GM23338 (cell line): ENCODE measurements around the gene APOL6. TPM values are rescaled to one million over a fixed set of nuclear protein-coding genes. Genes with fewer than 3 reads are reported as not detected.

Source experiments
- ATAC-seq: fragments of 200-7000 bp; cut with Tn5 transposase; 3 replicates; pipeline ENCODE4 v1.9.1; 2020
- DNase-seq: peaks from one replicate; pipeline ENCODE4 v3.0.0-alpha.2; 2015; ENCODE audit warnings: low spot score
- H2AFZ ChIP-seq: fragments of 200-600 bp; sonication (generic); 2 replicates; pipeline ENCODE4 v1.8.0; 2016; ENCODE audit warnings: antibody characterized with exemption, mild to moderate bottlenecking, moderate library complexity
- H3F3A ChIP-seq: fragments of 200-600 bp; sonication (generic); replicated peaks from 2 replicates; pipeline ENCODE4 v1.8.0; 2017; ENCODE audit warnings: antibody characterized with exemption, mixed run types, low read depth
- H3K27ac ChIP-seq: fragments of 200-600 bp; sonication (generic); 2 replicates; pipeline ENCODE4 v1.6.1; 2016; ENCODE audit warnings: low read depth
- H3K27me3 ChIP-seq: fragments of 200-600 bp; sonication (generic); 2 replicates; pipeline ENCODE4 v1.8.0; 2016; ENCODE audit warnings: mild to moderate bottlenecking, mixed run types, moderate library complexity; ENCODE audit not compliant: insufficient read depth
- H3K36me3 ChIP-seq: fragments of 200-600 bp; sonication (generic); 2 replicates; pipeline ENCODE4 v1.8.0; 2016; ENCODE audit warnings: mild to moderate bottlenecking; ENCODE audit not compliant: insufficient read depth
- H3K4me1 ChIP-seq: fragments of 200-600 bp; sonication (generic); 2 replicates; pipeline ENCODE4 v1.8.0; 2016; ENCODE audit warnings: mild to moderate bottlenecking, moderate library complexity; ENCODE audit not compliant: insufficient read depth
- H3K4me2 ChIP-seq: fragments of 200-600 bp; sonication (generic); 2 replicates; pipeline ENCODE4 v1.7.1; 2017; ENCODE audit warnings: mixed run types
- H3K4me3 ChIP-seq: fragments of 200-600 bp; sonication (generic); 2 replicates; pipeline ENCODE4 v1.6.1; 2016; ENCODE audit warnings: mixed run types
- H3K79me2 ChIP-seq: fragments of 200-600 bp; sonication (generic); replicated peaks from 2 replicates; pipeline ENCODE4 v1.8.0; 2017; ENCODE audit warnings: mild to moderate bottlenecking; ENCODE audit not compliant: insufficient read depth
- H3K9me2 ChIP-seq: fragments of 200-600 bp; sonication (generic); 2 replicates; pipeline ENCODE4 v1.8.0; 2017; ENCODE audit not compliant: insufficient read depth
- H4K20me1 ChIP-seq: fragments of 200-600 bp; sonication (generic); replicated peaks from 2 replicates; pipeline ENCODE4 v1.8.0; 2017; ENCODE audit warnings: mild to moderate bottlenecking; ENCODE audit not compliant: insufficient read depth
- H3K27ac Mint-ChIP-seq: 2 replicates; pipeline ENCODE4 v1.8.0; 2020; ENCODE audit warnings: inconsistent platforms, mild to moderate bottlenecking, moderate library complexity, mixed read lengths
- H3K27me3 Mint-ChIP-seq: 3 replicates; pipeline ENCODE4 v1.8.0; 2022; ENCODE audit warnings: low read depth, mild to moderate bottlenecking, moderate library complexity, mixed read lengths, inconsistent platforms; ENCODE audit not compliant: insufficient read depth, poor library complexity
- H3K36me3 Mint-ChIP-seq: 3 replicates; pipeline ENCODE4 v1.8.0; 2021; ENCODE audit warnings: low read depth, mild to moderate bottlenecking, inconsistent platforms, moderate library complexity, mixed read lengths
- H3K4me1 Mint-ChIP-seq: 3 replicates; pipeline ENCODE4 v1.8.0; 2020; ENCODE audit warnings: mild to moderate bottlenecking, inconsistent platforms, mixed read lengths
- H3K4me3 Mint-ChIP-seq: 3 replicates; pipeline ENCODE4 v1.8.0; 2021; ENCODE audit warnings: moderate library complexity, mild to moderate bottlenecking, inconsistent platforms, mixed read lengths
- H3K9me3 Mint-ChIP-seq: 3 replicates; pipeline ENCODE4 v1.8.0; 2020; ENCODE audit warnings: moderate library complexity, mild to moderate bottlenecking, inconsistent platforms, mixed read lengths
- CREB1 ChIP-seq: fragments of 250-450 bp; sonication (Bioruptor Pico); IDR thresholded peaks from 2 replicates; pipeline ENCODE4 v1.5.0; 2020; ENCODE audit warnings: low read depth, mild to moderate bottlenecking, moderate library complexity
- JUNB ChIP-seq: IDR thresholded peaks from one replicate; pipeline ENCODE4 v1.6.1; 2016; ENCODE audit warnings: antibody characterized with exemption; ENCODE audit not compliant: unreplicated experiment
- polyA plus RNA-seq: library from polyadenylated mRNA; unstranded; fragments of >200 nt; fragmentation: Nextera tagmentation; extraction: Ambion mirVana; gene quantifications from 2 replicates; pipeline ENCODE4 v1.2.1, GENCODE V29; 2016
- total RNA-seq: library from RNA; depleted of rRNA; stranded (reverse); fragments of >200 nt; shearing (Covaris generic); gene quantifications from 2 replicates; pipeline ENCODE4 v1.2.3, GENCODE V29; 2014
- TF ChIP-seq, protein P1 (sequence below): fragments of 250-450 bp; sonication (Bioruptor Pico); IDR thresholded peaks from 2 replicates; pipeline ENCODE4 v1.5.0; 2020; ENCODE audit warnings: mild to moderate bottlenecking, moderate library complexity
- TF ChIP-seq, protein P2 (sequence below): IDR thresholded peaks from one replicate; pipeline ENCODE4 v1.6.1; 2018; ENCODE audit warnings: antibody characterized with exemption; ENCODE audit not compliant: unreplicated experiment

Gene APOL6
- total and polyA plus RNA-seq, 2 experiments from 2014 or later: 0.10 to 0.14 TPM

DNA sequence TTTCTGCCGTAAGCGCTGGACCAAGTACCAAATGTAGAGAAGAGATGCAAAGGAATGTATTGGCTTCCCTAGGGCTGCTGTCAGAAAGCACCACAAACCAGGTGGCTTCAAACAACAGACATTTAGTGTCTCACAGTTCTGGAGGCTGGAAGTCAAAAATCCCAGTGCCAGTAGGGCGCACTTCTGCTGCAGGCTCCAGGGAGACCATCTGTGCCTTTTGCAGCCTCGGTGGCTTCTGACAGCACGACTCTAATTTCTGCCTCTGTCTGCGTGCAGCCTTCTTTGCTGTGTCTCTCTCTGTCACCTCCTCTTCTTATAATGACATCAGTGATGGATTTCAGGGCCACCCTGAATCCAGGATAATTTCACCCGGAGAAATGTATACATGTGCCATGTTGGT is 2.8 kb downstream of the APOL6 start (continued):
- TF ChIP-seq, protein P1, sequence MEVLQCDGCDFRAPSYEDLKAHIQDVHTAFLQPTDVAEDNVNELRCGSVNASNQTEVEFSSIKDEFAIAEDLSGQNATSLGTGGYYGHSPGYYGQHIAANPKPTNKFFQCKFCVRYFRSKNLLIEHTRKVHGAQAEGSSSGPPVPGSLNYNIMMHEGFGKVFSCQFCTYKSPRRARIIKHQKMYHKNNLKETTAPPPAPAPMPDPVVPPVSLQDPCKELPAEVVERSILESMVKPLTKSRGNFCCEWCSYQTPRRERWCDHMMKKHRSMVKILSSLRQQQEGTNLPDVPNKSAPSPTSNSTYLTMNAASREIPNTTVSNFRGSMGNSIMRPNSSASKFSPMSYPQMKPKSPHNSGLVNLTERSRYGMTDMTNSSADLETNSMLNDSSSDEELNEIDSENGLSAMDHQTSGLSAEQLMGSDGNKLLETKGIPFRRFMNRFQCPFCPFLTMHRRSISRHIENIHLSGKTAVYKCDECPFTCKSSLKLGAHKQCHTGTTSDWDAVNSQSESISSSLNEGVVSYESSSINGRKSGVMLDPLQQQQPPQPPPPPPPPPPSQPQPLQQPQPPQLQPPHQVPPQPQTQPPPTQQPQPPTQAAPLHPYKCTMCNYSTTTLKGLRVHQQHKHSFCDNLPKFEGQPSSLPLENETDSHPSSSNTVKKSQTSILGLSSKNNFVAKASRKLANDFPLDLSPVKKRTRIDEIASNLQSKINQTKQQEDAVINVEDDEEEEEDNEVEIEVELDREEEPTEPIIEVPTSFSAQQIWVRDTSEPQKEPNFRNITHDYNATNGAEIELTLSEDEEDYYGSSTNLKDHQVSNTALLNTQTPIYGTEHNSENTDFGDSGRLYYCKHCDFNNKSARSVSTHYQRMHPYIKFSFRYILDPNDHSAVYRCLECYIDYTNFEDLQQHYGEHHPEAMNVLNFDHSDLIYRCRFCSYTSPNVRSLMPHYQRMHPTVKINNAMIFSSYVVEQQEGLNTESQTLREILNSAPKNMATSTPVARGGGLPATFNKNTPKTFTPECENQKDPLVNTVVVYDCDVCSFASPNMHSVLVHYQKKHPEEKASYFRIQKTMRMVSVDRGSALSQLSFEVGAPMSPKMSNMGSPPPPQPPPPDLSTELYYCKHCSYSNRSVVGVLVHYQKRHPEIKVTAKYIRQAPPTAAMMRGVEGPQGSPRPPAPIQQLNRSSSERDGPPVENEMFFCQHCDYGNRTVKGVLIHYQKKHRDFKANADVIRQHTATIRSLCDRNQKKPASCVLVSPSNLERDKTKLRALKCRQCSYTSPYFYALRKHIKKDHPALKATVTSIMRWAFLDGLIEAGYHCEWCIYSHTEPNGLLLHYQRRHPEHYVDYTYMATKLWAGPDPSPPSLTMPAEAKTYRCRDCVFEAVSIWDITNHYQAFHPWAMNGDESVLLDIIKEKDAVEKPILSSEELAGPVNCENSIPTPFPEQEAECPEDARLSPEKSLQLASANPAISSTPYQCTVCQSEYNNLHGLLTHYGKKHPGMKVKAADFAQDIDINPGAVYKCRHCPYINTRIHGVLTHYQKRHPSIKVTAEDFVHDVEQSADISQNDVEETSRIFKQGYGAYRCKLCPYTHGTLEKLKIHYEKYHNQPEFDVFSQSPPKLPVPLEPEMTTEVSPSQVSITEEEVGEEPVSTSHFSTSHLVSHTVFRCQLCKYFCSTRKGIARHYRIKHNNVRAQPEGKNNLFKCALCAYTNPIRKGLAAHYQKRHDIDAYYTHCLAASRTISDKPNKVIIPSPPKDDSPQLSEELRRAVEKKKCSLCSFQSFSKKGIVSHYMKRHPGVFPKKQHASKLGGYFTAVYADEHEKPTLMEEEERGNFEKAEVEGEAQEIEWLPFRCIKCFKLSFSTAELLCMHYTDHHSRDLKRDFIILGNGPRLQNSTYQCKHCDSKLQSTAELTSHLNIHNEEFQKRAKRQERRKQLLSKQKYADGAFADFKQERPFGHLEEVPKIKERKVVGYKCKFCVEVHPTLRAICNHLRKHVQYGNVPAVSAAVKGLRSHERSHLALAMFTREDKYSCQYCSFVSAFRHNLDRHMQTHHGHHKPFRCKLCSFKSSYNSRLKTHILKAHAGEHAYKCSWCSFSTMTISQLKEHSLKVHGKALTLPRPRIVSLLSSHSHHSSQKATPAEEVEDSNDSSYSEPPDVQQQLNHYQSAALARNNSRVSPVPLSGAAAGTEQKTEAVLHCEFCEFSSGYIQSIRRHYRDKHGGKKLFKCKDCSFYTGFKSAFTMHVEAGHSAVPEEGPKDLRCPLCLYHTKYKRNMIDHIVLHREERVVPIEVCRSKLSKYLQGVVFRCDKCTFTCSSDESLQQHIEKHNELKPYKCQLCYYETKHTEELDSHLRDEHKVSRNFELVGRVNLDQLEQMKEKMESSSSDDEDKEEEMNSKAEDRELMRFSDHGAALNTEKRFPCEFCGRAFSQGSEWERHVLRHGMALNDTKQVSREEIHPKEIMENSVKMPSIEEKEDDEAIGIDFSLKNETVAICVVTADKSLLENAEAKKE (CRISPR knock-in tag): no peak
- TF ChIP-seq, protein P2, sequence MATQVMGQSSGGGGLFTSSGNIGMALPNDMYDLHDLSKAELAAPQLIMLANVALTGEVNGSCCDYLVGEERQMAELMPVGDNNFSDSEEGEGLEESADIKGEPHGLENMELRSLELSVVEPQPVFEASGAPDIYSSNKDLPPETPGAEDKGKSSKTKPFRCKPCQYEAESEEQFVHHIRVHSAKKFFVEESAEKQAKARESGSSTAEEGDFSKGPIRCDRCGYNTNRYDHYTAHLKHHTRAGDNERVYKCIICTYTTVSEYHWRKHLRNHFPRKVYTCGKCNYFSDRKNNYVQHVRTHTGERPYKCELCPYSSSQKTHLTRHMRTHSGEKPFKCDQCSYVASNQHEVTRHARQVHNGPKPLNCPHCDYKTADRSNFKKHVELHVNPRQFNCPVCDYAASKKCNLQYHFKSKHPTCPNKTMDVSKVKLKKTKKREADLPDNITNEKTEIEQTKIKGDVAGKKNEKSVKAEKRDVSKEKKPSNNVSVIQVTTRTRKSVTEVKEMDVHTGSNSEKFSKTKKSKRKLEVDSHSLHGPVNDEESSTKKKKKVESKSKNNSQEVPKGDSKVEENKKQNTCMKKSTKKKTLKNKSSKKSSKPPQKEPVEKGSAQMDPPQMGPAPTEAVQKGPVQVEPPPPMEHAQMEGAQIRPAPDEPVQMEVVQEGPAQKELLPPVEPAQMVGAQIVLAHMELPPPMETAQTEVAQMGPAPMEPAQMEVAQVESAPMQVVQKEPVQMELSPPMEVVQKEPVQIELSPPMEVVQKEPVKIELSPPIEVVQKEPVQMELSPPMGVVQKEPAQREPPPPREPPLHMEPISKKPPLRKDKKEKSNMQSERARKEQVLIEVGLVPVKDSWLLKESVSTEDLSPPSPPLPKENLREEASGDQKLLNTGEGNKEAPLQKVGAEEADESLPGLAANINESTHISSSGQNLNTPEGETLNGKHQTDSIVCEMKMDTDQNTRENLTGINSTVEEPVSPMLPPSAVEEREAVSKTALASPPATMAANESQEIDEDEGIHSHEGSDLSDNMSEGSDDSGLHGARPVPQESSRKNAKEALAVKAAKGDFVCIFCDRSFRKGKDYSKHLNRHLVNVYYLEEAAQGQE: no peak
- TF ChIP-seq JUNB: no peak

DNA sequence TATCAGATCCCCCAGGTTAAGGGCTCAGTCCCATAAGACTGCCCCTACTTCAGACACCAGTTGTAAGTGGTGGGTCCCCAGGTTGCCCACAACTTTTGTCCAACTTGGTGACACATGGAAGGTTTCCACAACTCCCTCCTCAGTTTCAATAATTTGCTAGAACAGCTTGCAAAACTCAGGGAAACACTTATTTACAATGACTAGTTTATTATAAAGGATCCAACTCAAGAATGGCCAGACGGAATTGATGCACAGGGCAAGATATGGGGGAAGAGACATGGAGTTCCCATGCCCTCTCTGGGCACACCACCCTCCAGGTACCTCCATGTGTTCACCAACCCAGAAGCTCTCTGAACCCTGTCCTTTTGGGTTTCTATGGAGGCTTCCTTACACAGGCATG is 5.6 kb downstream of the APOL6 start:
- H3F3A ChIP-seq: no peaks in the 10 kb centered on the region
- Mint-ChIP-seq H3K36me3 (peaks cover 17% of the 10 kb centered on the region), H3K27me3 (peaks cover 4% of the 10 kb centered on the region), H3K4me3 (no peak overlapping the region), H3K4me1 (peaks cover 5% of the 10 kb centered on the region; the same call in 2 of the 3 replicates), H3K9me3 (peaks cover 31% of the 10 kb centered on the region), H3K27ac (no peak overlapping the region)
- peaks cover 2% of the 10 kb centered on the region for H3K4me1 ChIP-seq
- H3K79me2 ChIP-seq: no peaks in the 10 kb centered on the region
- no peak for DNase-seq
- no peaks in the 10 kb centered on the region for H3K36me3 ChIP-seq
- 0 out of 2 replicates have a peak, but pooled peaks cover 10% of the 10 kb centered on the region for H3K9me2 ChIP-seq
- no peaks in the 10 kb centered on the region for H3K27me3 ChIP-seq
- no peak overlapping the region for H3K27ac ChIP-seq
- no peak overlapping the region for H2AFZ ChIP-seq
- H3K4me3 ChIP-seq: no peak overlapping the region
- ATAC-seq: no peak
- H3K4me2 ChIP-seq: no peak overlapping the region
- H4K20me1 ChIP-seq: no peaks in the 10 kb centered on the region
- TF ChIP-seq, protein P2: no peak
- TF ChIP-seq CREB1 (CRISPR knock-in tag): no peak
